OCI-LY1 (cell line): ENCODE results near the gene KCNN3.
A peak's percentile ranks its signal among the peaks of the same experiment; 100 is the strongest.

Experiments
- H2AFZ ChIP-seq: fragments of 200-600 bp; sonication (generic), shearing (Covaris generic); 2 replicates; pipeline ENCODE4 v1.6.0; 2014; ENCODE audit warnings: antibody characterized with exemption, mild to moderate bottlenecking, low read length
- H3F3A ChIP-seq: fragments of 200-600 bp; sonication (generic), shearing (Covaris generic); 2 replicates; pipeline ENCODE4 v1.6.0; 2014; ENCODE audit warnings: mild to moderate bottlenecking, antibody characterized with exemption, low read length, moderate library complexity; ENCODE audit not compliant: insufficient read depth
- H3K27ac ChIP-seq: fragments of 200-600 bp; sonication (generic); 2 replicates; pipeline ENCODE4 v1.5.1; 2014; ENCODE audit warnings: low read length, mixed run types, mild to moderate bottlenecking, low read depth; ENCODE audit not compliant: poor library complexity, severe bottlenecking
- H3K27me3 ChIP-seq: fragments of 200-600 bp; sonication (generic); 2 replicates; pipeline ENCODE4 v1.6.0; 2014; ENCODE audit warnings: antibody characterized with exemption, mild to moderate bottlenecking, low read length, moderate library complexity; ENCODE audit not compliant: insufficient read depth
- H3K36me3 ChIP-seq: fragments of 200-600 bp; sonication (generic); 2 replicates; pipeline ENCODE4 v1.6.1; 2014; ENCODE audit warnings: mild to moderate bottlenecking, antibody characterized with exemption, low read length, moderate library complexity, mixed read lengths; ENCODE audit not compliant: insufficient read depth
- H3K4me1 ChIP-seq: fragments of 200-600 bp; sonication (generic); 2 replicates; pipeline ENCODE4 v1.5.1; 2014; ENCODE audit warnings: mild to moderate bottlenecking, low read length, moderate library complexity; ENCODE audit not compliant: insufficient read depth, severe bottlenecking
- H3K4me2 ChIP-seq: fragments of 200-600 bp; sonication (generic), shearing (Covaris generic); 2 replicates; pipeline ENCODE4 v1.6.1; 2014; ENCODE audit warnings: low read length
- H3K4me3 ChIP-seq: fragments of 200-600 bp; sonication (generic); 2 replicates; pipeline ENCODE4 v1.5.1; 2014; ENCODE audit warnings: low read length, low read depth, mild to moderate bottlenecking, mixed read lengths; ENCODE audit not compliant: poor library complexity, severe bottlenecking
- H3K79me2 ChIP-seq: fragments of 200-600 bp; shearing (Covaris generic); 2 replicates; pipeline ENCODE4 v1.6.1; 2016; ENCODE audit warnings: mixed run types, low read length, mixed read lengths; ENCODE audit not compliant: insufficient read depth
- H3K9ac ChIP-seq: fragments of 200-600 bp; sonication (generic), shearing (Covaris generic); 2 replicates; pipeline ENCODE4 v1.6.1; 2014; ENCODE audit warnings: mild to moderate bottlenecking, low read length, mixed read lengths
- H3K9me2 ChIP-seq: fragments of 200-600 bp; sonication (generic), shearing (Covaris generic); 2 replicates; pipeline ENCODE4 v1.6.1; 2014; ENCODE audit warnings: low read depth, mild to moderate bottlenecking, low read length, mixed read lengths
- H3K9me3 ChIP-seq: fragments of 200-600 bp; shearing (Covaris generic); 2 replicates; pipeline ENCODE4 v1.6.1; 2014; ENCODE audit warnings: low read length, mixed read lengths
- H4K20me1 ChIP-seq: fragments of 200-600 bp; sonication (generic), shearing (Covaris generic); 2 replicates; pipeline ENCODE4 v1.6.0; 2016; ENCODE audit warnings: mild to moderate bottlenecking, low read length; ENCODE audit not compliant: insufficient read depth
- EZH2 ChIP-seq: fragments of 200-600 bp; sonication (generic), shearing (Covaris generic); IDR thresholded peaks from 2 replicates; pipeline ENCODE4 v1.8.0; 2017; ENCODE audit warnings: borderline replicate concordance, mixed run types, mild to moderate bottlenecking, antibody characterized with exemption, low read length, moderate library complexity, mixed read lengths
- TF ChIP-seq, protein P1 (sequence below): fragments of 200-600 bp; sonication (generic), shearing (Covaris generic); IDR thresholded peaks from 2 replicates; pipeline ENCODE4 v1.5.1; 2017; ENCODE audit warnings: mild to moderate bottlenecking, antibody characterized with exemption, low read length, moderate library complexity, mixed read lengths

The KCNN3 gene

DNA sequence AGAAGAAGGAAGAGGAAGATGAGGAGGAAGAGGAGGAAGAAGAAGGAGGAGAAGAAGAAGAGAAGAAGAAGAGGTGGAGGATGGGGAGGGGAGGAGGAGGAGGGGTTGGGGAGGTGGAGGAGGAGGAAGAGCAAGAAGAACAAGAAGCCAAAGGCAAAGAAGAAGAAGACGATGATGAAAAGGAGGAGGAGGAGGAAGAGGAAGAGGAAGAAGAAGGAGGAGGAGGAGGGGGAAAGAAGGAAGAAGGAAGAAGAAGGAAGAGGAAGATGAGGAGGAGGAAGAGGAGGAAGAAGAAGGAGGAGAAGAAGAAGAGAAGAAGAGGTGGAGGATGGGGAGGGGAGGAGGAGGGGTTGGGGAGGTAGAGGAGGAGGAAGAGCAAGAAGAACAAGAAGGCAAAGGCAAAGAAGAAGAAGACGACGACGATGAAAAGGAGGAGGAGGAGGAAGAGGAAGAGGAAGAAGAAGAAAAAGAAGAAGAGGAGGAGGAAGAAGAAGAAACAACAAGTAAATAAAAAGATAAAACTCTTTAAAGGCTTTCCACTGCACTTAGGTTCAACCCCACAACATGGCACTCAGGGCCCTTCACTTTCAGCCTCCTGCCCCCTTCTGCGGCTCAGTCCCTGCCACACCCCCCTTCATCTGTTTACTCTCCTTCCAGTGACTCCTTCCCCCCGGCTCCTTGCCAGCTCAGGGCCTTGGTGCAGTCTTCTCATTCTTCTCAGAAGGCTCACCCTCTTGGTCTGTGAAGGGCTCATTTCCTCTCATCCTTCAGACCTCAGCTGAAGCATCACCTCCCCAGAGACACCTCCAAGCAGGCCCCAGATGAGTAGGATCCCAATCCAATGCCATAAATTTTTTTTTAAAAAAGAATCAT is 114.0 kb downstream of the KCNN3 start:
- H3K9me3 ChIP-seq: no peaks in the 10 kb centered on the region
- H3K27ac ChIP-seq: no peak overlapping the region
- H3F3A ChIP-seq: no peaks in the 10 kb centered on the region
- no peak overlapping the region for H3K9ac ChIP-seq
- no peak for TF ChIP-seq EZH2
- TF ChIP-seq, protein P1, sequence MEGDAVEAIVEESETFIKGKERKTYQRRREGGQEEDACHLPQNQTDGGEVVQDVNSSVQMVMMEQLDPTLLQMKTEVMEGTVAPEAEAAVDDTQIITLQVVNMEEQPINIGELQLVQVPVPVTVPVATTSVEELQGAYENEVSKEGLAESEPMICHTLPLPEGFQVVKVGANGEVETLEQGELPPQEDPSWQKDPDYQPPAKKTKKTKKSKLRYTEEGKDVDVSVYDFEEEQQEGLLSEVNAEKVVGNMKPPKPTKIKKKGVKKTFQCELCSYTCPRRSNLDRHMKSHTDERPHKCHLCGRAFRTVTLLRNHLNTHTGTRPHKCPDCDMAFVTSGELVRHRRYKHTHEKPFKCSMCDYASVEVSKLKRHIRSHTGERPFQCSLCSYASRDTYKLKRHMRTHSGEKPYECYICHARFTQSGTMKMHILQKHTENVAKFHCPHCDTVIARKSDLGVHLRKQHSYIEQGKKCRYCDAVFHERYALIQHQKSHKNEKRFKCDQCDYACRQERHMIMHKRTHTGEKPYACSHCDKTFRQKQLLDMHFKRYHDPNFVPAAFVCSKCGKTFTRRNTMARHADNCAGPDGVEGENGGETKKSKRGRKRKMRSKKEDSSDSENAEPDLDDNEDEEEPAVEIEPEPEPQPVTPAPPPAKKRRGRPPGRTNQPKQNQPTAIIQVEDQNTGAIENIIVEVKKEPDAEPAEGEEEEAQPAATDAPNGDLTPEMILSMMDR: no peak
- no peaks in the 10 kb centered on the region for H3K27me3 ChIP-seq
- H3K4me3 ChIP-seq: no peak overlapping the region
- no peaks in the 10 kb centered on the region for H3K79me2 ChIP-seq
- H3K36me3 ChIP-seq: peaks cover 44% of the 10 kb centered on the region; the same call in 1 of the 2 replicates
- H2AFZ ChIP-seq: no peak overlapping the region
- no peaks in the 10 kb centered on the region for H3K9me2 ChIP-seq
- H3K4me2 ChIP-seq: no peak overlapping the region
- H4K20me1 ChIP-seq: no peaks in the 10 kb centered on the region
- H3K4me1 ChIP-seq: peaks cover 9% of the 10 kb centered on the region

- H3K9me3 ChIP-seq: no peaks in the 10 kb centered on the region
- no peak overlapping the region for H2AFZ ChIP-seq
- TF ChIP-seq, protein P1: no peak
- TF ChIP-seq EZH2: no peak
- H3K27me3 ChIP-seq: no peaks in the 10 kb centered on the region
- H4K20me1 ChIP-seq: no peaks in the 10 kb centered on the region
- H3K4me1 ChIP-seq: peaks cover 4% of the 10 kb centered on the region
- no peaks in the 10 kb centered on the region for H3K79me2 ChIP-seq
- no peak overlapping the region for H3K4me3 ChIP-seq
- peaks cover 31% of the 10 kb centered on the region; the same call in 1 of the 2 replicates for H3K36me3 ChIP-seq
- no peak overlapping the region for H3K4me2 ChIP-seq
- H3F3A ChIP-seq: no peaks in the 10 kb centered on the region
- no peaks in the 10 kb centered on the region for H3K9me2 ChIP-seq
- H3K9ac ChIP-seq: no peak overlapping the region
- H3K27ac ChIP-seq: no peak overlapping the region
Measured at GRCh38 chr1:154753426-154753825, 116.7 kb downstream of the KCNN3 start.

GRCh38 chr1:154752273-154753030 is 117.6 kb downstream of the KCNN3 start:
- H2AFZ ChIP-seq: no peak overlapping the region
- no peaks in the 10 kb centered on the region for H3F3A ChIP-seq
- H3K9ac ChIP-seq: no peak overlapping the region
- TF ChIP-seq EZH2: no peak
- TF ChIP-seq, protein P1: peak; percentile 42
- H3K4me3 ChIP-seq: no peak overlapping the region
- H3K27ac ChIP-seq: no peak overlapping the region
- peaks cover 13% of the 10 kb centered on the region for H3K4me1 ChIP-seq
- peaks cover 37% of the 10 kb centered on the region; the same call in 1 of the 2 replicates for H3K36me3 ChIP-seq
- H3K4me2 ChIP-seq: no peak overlapping the region
- no peaks in the 10 kb centered on the region for H3K79me2 ChIP-seq
- no peaks in the 10 kb centered on the region for H3K9me3 ChIP-seq
- no peaks in the 10 kb centered on the region for H3K9me2 ChIP-seq
- H3K27me3 ChIP-seq: no peaks in the 10 kb centered on the region
- no peaks in the 10 kb centered on the region for H4K20me1 ChIP-seq
